DMS53 treated with DMSO at 0.1 percent for 48 hours (cell line): ENCODE measurements around the gene VAV2.

ENCODE experiments used
- DNase-seq: peaks from one replicate; lab custom pipeline; 2025; ENCODE audit not compliant: unreplicated experiment; lab: John Stamatoyannopoulos, UW

The VAV2 gene

DNA sequence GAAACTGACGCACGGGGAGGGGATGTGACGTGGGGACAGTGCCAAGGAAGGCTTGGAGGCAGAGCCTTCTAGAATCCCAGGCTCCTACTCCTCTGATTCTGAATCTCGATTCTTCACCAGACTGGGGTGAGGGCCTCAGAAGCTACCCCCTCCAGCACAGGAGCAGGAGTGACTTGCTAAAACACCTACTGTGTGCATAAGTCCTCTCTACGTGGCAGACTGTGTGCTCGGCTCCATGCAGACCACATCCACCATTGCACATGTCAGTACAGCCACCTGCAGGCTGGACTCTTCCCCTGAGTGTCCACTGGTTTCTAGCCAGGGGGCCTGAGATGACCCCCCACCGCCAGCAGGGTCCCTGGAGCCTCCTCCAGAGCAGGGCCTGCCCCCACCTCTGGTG is 182.8 kb downstream of the VAV2 start:
- no peak for DNase-seq

DNA sequence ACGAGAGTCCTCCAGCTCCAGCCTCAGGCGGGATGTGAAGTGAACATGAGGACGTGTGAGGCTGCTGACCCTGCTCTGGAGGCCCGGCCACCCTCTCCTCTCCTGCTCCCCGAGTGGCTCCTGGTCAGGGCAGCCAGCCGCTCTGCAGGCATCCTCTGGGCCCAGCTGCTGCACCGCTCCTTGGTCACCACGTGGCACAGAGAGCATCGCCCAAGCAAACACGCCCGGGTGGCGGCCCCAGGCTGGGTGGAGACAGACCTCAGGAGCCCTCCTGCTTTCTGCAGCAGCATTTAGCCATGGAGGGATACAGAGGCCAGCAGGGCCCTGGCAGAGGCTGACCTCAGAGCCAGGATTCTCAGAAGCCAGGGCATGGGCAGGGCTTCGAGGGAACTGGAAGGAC is 184.3 kb downstream of the VAV2 start:
- no peak for DNase-seq

GRCh38 chr9:133807037-133807436 is 185.1 kb downstream of the VAV2 start:
- no peak for DNase-seq

DNA sequence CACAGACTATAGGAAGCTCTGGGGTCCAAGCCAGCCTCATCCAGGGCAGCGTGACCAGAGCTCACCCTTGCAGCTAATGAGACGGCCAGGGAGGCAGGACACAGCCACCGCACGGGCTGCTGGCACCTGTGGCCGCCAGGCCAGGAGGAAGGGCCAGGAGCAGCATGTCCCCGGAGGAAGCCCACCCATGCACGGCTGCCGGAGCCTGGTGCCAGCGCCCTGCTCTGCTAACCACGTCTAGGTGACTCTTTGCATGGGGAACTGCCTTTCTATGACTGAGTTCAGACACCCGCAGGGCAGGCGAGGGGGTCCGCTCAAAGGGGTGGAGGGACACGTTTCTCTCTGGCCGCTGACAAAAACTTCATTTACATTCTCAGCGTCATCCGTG is 185.5 kb downstream of the VAV2 start:
- no peak for DNase-seq

DNA sequence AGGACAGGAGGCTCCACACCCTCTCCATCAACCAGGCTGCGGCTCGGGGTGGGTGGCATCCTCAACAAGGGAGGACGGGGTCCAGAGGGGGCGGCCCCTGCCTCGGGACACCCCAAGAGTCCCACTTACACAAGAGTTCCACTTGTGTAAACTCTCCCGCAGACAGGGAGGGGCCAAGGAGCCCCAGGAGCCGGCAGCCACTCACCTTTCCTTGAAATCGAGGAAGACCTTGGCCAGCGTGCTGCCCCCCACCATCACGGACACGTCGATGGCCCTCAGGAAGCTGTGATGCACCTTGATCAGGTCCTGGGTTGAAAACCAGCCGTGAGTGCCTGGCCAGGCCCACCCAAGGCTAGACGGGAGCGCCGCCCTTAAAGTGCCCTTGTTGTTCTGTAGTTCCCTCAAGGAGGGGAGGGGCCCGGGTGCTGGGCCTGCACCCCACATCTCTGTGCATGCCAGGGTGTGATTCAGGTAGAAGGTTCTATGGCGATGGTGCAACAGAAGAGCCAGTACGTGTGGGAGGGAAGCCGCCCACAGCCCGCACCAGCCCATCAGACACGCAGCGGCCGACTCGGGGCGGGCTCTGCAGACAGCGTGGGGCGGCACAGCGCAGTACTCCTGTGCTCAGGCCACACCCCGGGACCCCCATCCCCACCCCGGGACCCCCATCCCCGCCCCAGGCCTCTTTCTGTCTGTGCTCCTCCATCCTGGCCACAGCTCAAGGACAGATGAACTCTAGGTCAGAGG is 186.1 kb downstream of the VAV2 start:
- DNase-seq, result no peak

DNA sequence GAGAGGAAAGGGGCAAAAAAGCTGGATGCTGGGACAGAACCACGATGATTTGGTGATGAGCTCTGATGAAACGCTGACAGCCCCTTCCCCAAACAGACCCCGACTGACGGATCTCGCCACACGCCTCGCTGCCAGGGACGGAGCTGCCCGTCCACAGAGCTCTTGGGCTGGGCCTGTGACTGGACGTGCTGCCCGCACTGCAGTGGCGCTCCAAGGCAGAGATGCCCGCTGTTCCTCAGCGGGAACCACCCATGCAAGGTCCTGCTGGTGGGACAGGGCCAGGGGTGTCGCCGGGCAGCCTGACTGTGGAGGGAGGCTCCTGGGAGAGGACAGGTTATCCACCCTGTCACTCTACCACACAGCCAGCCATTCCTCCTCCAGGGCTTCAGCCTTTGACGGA is 187.9 kb downstream of the VAV2 start:
- DNase-seq, result no peak

DNA sequence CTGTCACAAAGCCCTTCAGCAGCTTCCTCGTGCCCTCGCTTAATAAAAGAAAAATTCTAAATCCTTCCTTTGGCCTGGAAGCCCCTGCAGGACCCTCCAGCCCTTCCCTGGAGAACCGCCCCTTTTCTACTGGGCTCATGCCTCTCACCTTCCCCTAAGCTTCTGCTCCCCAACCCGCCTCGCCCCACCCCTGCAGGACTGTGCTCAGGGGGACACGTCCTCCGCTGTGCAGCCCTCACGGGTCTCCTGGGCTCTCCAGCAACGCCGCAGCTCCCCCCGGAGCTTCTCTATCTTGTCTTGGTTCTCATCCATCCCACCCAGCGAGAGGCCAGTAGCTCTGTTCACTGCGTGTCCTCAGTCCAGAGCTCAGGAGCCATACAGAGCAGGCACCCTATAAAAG is 188.4 kb downstream of the VAV2 start:
- DNase-seq, result no peak

GRCh38 chr9:133803028-133803585 is 189.0 kb downstream of the VAV2 start:
- no peak for DNase-seq

DNA sequence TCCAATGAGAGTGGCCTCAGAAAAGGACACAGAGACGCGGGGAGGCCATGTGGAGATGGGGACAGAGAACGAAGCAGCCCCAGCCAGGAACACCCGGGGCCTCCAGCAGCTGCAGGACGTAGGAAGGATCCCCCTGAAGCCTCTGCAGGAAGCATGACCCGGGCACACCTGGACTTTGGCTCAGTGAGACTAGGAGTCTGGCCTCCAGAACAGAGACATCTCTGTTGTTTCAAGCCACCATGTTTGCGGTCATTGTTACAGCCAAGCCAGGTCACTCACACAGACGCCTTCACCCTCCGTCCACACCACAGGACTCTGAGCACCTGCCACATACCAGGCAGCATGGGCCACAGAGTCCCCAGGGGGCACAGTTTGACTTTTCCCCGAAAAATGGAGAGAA is 190.4 kb downstream of the VAV2 start:
- no peak for DNase-seq

- no peak for DNase-seq
Observed at GRCh38 chr9:133800266-133800665, 191.9 kb downstream of the VAV2 start.

GRCh38 chr9:133799716-133800115 is 192.4 kb downstream of the VAV2 start:
- DNase-seq, result no peak

DNA sequence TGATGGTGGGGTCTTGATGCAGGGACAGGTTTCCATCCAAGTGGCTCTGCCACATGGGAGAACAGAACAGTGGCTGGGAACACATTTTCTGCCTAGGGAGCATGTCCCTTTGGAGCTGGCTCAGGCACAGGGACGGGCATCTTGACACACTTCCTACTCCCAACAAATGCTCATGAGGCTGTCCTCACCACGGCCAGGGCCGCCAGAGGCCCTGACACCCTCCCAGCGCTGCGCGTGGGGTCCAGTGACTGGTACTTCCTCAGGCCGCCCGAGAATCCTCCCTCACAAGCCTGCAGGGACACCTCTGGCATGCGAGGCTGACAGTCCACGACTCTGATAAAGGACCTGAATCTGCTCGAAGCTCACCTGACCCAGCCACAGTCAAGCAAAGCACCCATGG is 193.0 kb downstream of the VAV2 start:
- DNase-seq, result no peak

DNA sequence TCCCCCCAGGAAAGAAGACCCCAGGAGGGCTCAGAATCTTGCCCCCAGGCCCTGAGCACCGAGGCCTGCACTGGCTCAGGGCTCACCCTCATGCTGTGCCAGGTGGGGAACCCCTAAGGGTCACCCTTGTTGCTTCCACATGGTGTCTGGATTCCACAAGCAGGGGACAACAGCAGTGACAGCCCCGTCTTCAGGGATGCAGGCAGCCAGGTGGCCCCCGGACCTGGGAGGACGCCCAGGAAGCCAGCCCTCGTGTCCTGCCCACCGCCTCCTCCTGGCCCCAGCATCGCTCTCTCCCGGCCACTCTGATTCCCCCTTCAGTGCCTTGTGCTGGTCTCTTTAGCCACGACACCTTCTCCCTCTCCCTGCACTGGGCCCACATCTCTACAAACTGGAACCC is 194.0 kb downstream of the VAV2 start:
- DNase-seq, result no peak

DNA sequence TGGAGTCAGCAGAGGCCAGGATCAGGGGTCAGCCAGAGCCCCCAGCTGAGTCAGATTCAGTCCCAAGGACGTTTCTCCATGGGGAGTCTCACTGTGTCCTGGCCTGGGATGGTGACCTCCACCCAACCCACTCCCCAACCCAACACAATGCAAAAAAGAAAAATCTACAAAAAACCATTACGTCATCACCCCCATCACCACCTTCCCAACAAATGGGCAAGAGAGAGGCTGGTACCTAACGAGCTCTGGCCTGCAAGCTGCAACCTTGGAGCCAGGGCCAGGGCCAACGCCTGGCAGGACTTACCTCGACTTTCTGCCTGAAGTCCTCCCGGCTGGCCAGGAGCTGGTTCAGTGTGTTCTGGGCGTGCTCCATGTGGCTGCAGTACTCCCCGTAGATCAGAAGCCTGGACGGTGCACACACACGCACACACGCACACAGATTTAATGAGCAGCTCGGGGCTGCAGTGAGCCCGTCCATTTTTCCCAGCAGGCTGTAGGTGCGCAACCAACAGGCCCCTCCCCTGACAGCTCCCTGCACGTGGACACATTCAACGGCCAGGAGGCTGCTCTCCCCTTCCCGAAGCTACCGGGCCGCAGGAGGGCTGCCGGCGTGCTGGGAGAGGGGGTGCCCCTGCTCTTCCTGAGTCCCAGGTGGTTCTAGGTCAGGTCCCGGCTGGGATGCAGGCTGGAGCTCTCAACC is 194.6 kb downstream of the VAV2 start:
- DNase-seq, result no peak

DNA sequence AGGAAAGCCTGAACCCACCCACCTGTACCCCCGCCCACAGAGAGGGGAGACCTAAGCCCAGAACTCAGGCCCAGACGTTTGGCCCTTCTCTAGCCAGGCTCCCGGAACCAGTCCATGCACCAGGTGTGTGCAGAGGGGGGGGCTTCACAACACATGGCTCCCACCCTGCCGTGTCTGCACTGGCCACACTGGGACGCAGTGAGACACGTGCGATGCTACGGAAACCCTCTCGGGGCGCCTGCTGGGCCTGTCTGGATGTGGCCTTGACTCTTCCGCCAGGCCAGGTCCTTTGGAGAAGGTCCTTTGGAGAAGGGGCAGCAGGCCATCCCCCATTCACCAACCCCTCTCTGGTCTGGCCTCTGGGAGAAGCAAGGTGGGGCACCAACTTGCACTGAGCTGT is 195.6 kb downstream of the VAV2 start:
- no peak for DNase-seq

- no peak for DNase-seq
Observed at GRCh38 chr9:133795049-133795448, 197.1 kb downstream of the VAV2 start.

DNA sequence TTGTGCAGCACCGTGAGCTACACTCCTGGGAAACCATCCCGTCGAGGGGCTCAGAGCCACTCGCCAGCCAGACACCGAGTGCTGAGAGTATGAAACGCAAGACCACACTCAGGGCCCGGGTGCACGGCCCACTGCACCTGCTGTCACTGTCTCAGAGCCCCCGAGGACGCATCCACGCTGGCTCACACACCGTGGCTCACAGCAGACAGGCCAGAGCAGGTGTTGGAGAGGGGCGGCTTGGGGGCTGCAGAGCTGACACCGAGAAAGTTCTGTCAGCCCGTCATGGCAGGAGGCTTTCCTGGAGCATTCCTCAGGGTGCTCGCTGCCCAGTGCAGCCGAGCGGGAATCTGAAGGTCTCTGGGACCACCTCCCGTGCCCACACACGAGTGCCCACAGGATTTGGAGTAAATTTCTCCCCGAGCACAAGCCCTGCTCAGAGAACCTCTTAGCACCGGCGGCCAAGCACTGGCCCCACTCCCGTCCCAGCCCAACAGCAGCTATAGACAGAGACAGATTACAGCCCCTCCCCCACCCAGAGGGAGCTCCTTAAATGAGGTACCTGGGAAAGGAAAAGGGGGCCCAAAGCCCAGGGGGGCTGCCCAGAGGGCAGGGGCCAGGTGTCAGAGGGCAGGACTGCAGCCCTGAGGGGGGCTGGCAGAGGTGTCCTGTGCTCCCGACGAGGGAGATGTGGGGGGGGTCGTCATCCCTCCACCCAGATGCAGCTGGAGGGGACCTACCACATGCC is 197.9 kb downstream of the VAV2 start:
- DNase-seq, result no peak

- no peak for DNase-seq
Observed at GRCh38 chr9:133793471-133793870, 198.7 kb downstream of the VAV2 start.

GRCh38 chr9:133792721-133793470 is 199.2 kb downstream of the VAV2 start:
- DNase-seq, result no peak

- DNase-seq, result no peak
Observed at GRCh38 chr9:133791735-133792649, 200.1 kb downstream of the VAV2 start.
